ENCODE data around the gene RPL35.

GRCh38 chr9:124810663-124811355 is 50.9 kb downstream of the RPL35 start:
- TF ChIP-seq, protein P1, sequence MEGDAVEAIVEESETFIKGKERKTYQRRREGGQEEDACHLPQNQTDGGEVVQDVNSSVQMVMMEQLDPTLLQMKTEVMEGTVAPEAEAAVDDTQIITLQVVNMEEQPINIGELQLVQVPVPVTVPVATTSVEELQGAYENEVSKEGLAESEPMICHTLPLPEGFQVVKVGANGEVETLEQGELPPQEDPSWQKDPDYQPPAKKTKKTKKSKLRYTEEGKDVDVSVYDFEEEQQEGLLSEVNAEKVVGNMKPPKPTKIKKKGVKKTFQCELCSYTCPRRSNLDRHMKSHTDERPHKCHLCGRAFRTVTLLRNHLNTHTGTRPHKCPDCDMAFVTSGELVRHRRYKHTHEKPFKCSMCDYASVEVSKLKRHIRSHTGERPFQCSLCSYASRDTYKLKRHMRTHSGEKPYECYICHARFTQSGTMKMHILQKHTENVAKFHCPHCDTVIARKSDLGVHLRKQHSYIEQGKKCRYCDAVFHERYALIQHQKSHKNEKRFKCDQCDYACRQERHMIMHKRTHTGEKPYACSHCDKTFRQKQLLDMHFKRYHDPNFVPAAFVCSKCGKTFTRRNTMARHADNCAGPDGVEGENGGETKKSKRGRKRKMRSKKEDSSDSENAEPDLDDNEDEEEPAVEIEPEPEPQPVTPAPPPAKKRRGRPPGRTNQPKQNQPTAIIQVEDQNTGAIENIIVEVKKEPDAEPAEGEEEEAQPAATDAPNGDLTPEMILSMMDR (conservative IDR thresholded peaks at IDR 0.05; ENCODE audit: low read depth, low read length): no peak
- no peak for TF ChIP-seq EZH2 (IDR thresholded peaks at IDR 0.05; ENCODE audit: borderline replicate concordance, low read depth, low read length, poor library complexity, severe bottlenecking)

Data from A673 (cell line).